Neuron (in vitro differentiated cells): ENCODE data around the gene MAFB.

Experiments
- H2AFZ ChIP-seq: one replicate; pipeline ENCODE4 v1.6.1; 2013; ENCODE audit warnings: low read depth, mild to moderate bottlenecking, inconsistent platforms, low read length, moderate library complexity
- H3K27me3 ChIP-seq: one replicate; pipeline ENCODE4 v1.6.1; 2013; ENCODE audit warnings: low read length; ENCODE audit not compliant: insufficient read depth
- H3K36me3 ChIP-seq: one replicate; pipeline ENCODE4 v1.6.1; 2013; ENCODE audit warnings: low read length; ENCODE audit not compliant: insufficient read depth
- H3K4me1 ChIP-seq: one replicate; pipeline ENCODE4 v1.6.1; 2013; ENCODE audit warnings: low read length; ENCODE audit not compliant: insufficient read depth
- H3K4me3 ChIP-seq: 2 replicates; pipeline ENCODE4 v1.5.1; 2013; ENCODE audit warnings: mild to moderate bottlenecking, low read length, moderate library complexity
- H3K9me3 ChIP-seq: one replicate; pipeline ENCODE4 v1.6.1; 2013; ENCODE audit warnings: low read length

The MAFB gene

GRCh38 chr20:40695214-40695613 is 6.2 kb upstream of the MAFB start:
- no peaks in the 10 kb centered on the region for H3K36me3 ChIP-seq
- no peaks in the 10 kb centered on the region for H3K9me3 ChIP-seq
- H3K4me1 ChIP-seq = no peaks in the 10 kb centered on the region
- H3K4me3 ChIP-seq = no peak overlapping the region
- peaks cover 49% of the 10 kb centered on the region for H3K27me3 ChIP-seq
- H2AFZ ChIP-seq = no peak overlapping the region

- Histone ChIP-seq H3K9me3 (no peaks in the 10 kb centered on the region), H3K4me3 (no peak overlapping the region), H3K36me3 (no peaks in the 10 kb centered on the region), H3K27me3 (peaks cover 57% of the 10 kb centered on the region), H2AFZ (no peak overlapping the region), H3K4me1 (peaks cover 6% of the 10 kb centered on the region)
Measured at GRCh38 chr20:40694246-40694645, 5.2 kb upstream of the MAFB start.

- Histone ChIP-seq H2AFZ (no peak overlapping the region), H3K9me3 (peaks cover 3% of the 10 kb centered on the region), H3K36me3 (no peaks in the 10 kb centered on the region), H3K4me1 (peaks cover 6% of the 10 kb centered on the region), H3K4me3 (no peak overlapping the region), H3K27me3 (peaks cover 72% of the 10 kb centered on the region)
Measured at GRCh38 chr20:40692240-40693011, 3.4 kb upstream of the MAFB start.

GRCh38 chr20:40691566-40692239 is 2.7 kb upstream of the MAFB start:
- H3K4me1 ChIP-seq = peaks cover 6% of the 10 kb centered on the region
- no peak overlapping the region for H3K4me3 ChIP-seq
- H3K27me3 ChIP-seq = peaks cover 77% of the 10 kb centered on the region
- H2AFZ ChIP-seq = no peak overlapping the region
- peaks cover 3% of the 10 kb centered on the region for H3K9me3 ChIP-seq
- no peaks in the 10 kb centered on the region for H3K36me3 ChIP-seq

- H3K36me3 ChIP-seq = no peaks in the 10 kb centered on the region
- peaks cover 84% of the 10 kb centered on the region for H3K27me3 ChIP-seq
- no peak overlapping the region for H3K4me3 ChIP-seq
- peaks cover 6% of the 10 kb centered on the region for H3K4me1 ChIP-seq
- H2AFZ ChIP-seq = no peak overlapping the region
- H3K9me3 ChIP-seq = peaks cover 3% of the 10 kb centered on the region
Measured at GRCh38 chr20:40690836-40691565, 2.0 kb upstream of the MAFB start.

GRCh38 chr20:40689943-40690835 is 1.2 kb upstream of the MAFB start:
- Histone ChIP-seq H3K27me3 (peaks cover 91% of the 10 kb centered on the region), H3K36me3 (no peaks in the 10 kb centered on the region), H3K4me3 (peak overlapping the region; percentile 46), H3K9me3 (peaks cover 3% of the 10 kb centered on the region), H2AFZ (peak overlapping the region; percentile 76), H3K4me1 (peaks cover 6% of the 10 kb centered on the region)

- H2AFZ ChIP-seq = peak overlapping the region; percentile 76
- H3K4me3 ChIP-seq = peak overlapping the region; percentile 46
- H3K9me3 ChIP-seq = peaks cover 3% of the 10 kb centered on the region
- peaks cover 95% of the 10 kb centered on the region for H3K27me3 ChIP-seq
- H3K4me1 ChIP-seq = peaks cover 6% of the 10 kb centered on the region
- H3K36me3 ChIP-seq = no peaks in the 10 kb centered on the region
Measured at GRCh38 chr20:40688129-40689099, 622 bp downstream of the MAFB start.

GRCh38 chr20:40687384-40688128 is 1.5 kb downstream of the MAFB start:
- Histone ChIP-seq H2AFZ (no peak overlapping the region), H3K9me3 (peaks cover 3% of the 10 kb centered on the region), H3K4me3 (peak overlapping the region; percentile 33), H3K27me3 (peaks cover 95% of the 10 kb centered on the region), H3K4me1 (peaks cover 6% of the 10 kb centered on the region), H3K36me3 (no peaks in the 10 kb centered on the region)

- Histone ChIP-seq H3K9me3 (peaks cover 3% of the 10 kb centered on the region), H2AFZ (no peak overlapping the region), H3K4me3 (peak overlapping the region; percentile 33), H3K27me3 (peaks cover 95% of the 10 kb centered on the region), H3K36me3 (no peaks in the 10 kb centered on the region), H3K4me1 (peaks cover 6% of the 10 kb centered on the region)
Measured at GRCh38 chr20:40686893-40687292, 2.1 kb downstream of the MAFB start.

GRCh38 chr20:40686434-40686882 is 2.6 kb downstream of the MAFB start:
- Histone ChIP-seq H3K4me1 (peaks cover 6% of the 10 kb centered on the region), H3K4me3 (peak overlapping the region; percentile 33), H3K36me3 (no peaks in the 10 kb centered on the region), H3K27me3 (peaks cover 95% of the 10 kb centered on the region), H3K9me3 (peaks cover 3% of the 10 kb centered on the region), H2AFZ (no peak overlapping the region)

GRCh38 chr20:40685349-40685748 is 3.7 kb downstream of the MAFB start:
- H3K27me3 ChIP-seq = peaks cover 96% of the 10 kb centered on the region
- no peak overlapping the region for H3K4me3 ChIP-seq
- peaks cover 6% of the 10 kb centered on the region for H3K4me1 ChIP-seq
- H3K9me3 ChIP-seq = peaks cover 3% of the 10 kb centered on the region
- H2AFZ ChIP-seq = no peak overlapping the region
- H3K36me3 ChIP-seq = no peaks in the 10 kb centered on the region
